Trophoblast cell (in vitro differentiated cells and primary cell): ENCODE measurements around the gene KDM4F.

Experiments used
- DNase-seq, 2 donors: peaks; one replicate each; pipeline ENCODE4 v3.0.0-alpha.2; 2016
- H2AFZ ChIP-seq: 2 replicates; pipeline ENCODE4 v1.6.1; 2013; ENCODE audit warnings: low read length, moderate library complexity, mild to moderate bottlenecking; ENCODE audit not compliant: insufficient read depth, poor library complexity
- H2AK5ac ChIP-seq: 2 replicates; pipeline ENCODE4 v1.6.1; 2013; ENCODE audit warnings: mild to moderate bottlenecking, low read length
- H2BK120ac ChIP-seq: 2 replicates; pipeline ENCODE4 v1.6.1; 2013; ENCODE audit warnings: low read length, mild to moderate bottlenecking, moderate library complexity; ENCODE audit not compliant: insufficient read depth, poor library complexity
- H2BK12ac ChIP-seq: 2 replicates; pipeline ENCODE4 v1.6.1; 2013; ENCODE audit warnings: mild to moderate bottlenecking, low read length, moderate library complexity
- H2BK5ac ChIP-seq: 2 replicates; pipeline ENCODE4 v1.6.1; 2013; ENCODE audit warnings: low read length, low read depth, moderate library complexity, mild to moderate bottlenecking; ENCODE audit not compliant: poor library complexity
- H3K14ac ChIP-seq: 2 replicates; pipeline ENCODE4 v1.6.1; 2013; ENCODE audit warnings: mild to moderate bottlenecking, low read length
- H3K18ac ChIP-seq: 2 replicates; pipeline ENCODE4 v1.6.1; 2013; ENCODE audit warnings: mild to moderate bottlenecking, low read length
- H3K23ac ChIP-seq: 2 replicates; pipeline ENCODE4 v1.6.1; 2013; ENCODE audit warnings: low read length
- H3K27ac ChIP-seq: 2 replicates; pipeline ENCODE4 v1.5.1; 2013; ENCODE audit warnings: low read depth, mild to moderate bottlenecking, inconsistent platforms, low read length, moderate library complexity
- H3K27me3 ChIP-seq: 2 replicates; pipeline ENCODE4 v1.6.1; 2013; ENCODE audit warnings: inconsistent platforms, mild to moderate bottlenecking, low read length, moderate library complexity; ENCODE audit not compliant: insufficient read depth
- H3K36me3 ChIP-seq, 2 experiments: 1 replicate in 1 of 2; 2 replicates in 1 of 2; pipeline ENCODE4 v1.6.1; 2013; ENCODE audit warnings: low read length in 2 of 2, mild to moderate bottlenecking in 2 of 2, moderate library complexity in 1 of 2; ENCODE audit not compliant: insufficient read depth in 2 of 2, control insufficient read depth in 1 of 2
- H3K4ac ChIP-seq: 2 replicates; pipeline ENCODE4 v1.6.1; 2013; ENCODE audit warnings: low read depth, mild to moderate bottlenecking, low read length, moderate library complexity
- H3K4me1 ChIP-seq, 2 experiments: 1 replicate in 1 of 2; 2 replicates in 1 of 2; pipeline ENCODE4 v1.6.1; 2013; ENCODE audit warnings: low read length in 2 of 2, mild to moderate bottlenecking in 2 of 2, moderate library complexity in 1 of 2; ENCODE audit not compliant: insufficient read depth in 2 of 2, control insufficient read depth in 1 of 2
- H3K4me2 ChIP-seq: 2 replicates; pipeline ENCODE4 v1.6.1; 2013; ENCODE audit warnings: inconsistent platforms, mild to moderate bottlenecking, low read length, moderate library complexity
- H3K4me3 ChIP-seq: 2 replicates; pipeline ENCODE4 v1.5.1; 2013; ENCODE audit warnings: mild to moderate bottlenecking, low read depth, low read length, inconsistent platforms
- H3K79me1 ChIP-seq: one replicate; pipeline ENCODE4 v1.6.1; 2013; ENCODE audit warnings: low read length
- H3K79me2 ChIP-seq: 2 replicates; pipeline ENCODE4 v1.6.1; 2013; ENCODE audit warnings: low read length, mild to moderate bottlenecking; ENCODE audit not compliant: control insufficient read depth, insufficient read depth, poor library complexity
- H3K9ac ChIP-seq: 2 replicates; pipeline ENCODE4 v1.6.1; 2013; ENCODE audit warnings: mild to moderate bottlenecking, low read length
- H3K9me3 ChIP-seq: 2 replicates; pipeline ENCODE4 v1.6.1; 2013; ENCODE audit warnings: low read depth, mild to moderate bottlenecking, control low read depth, inconsistent platforms, low read length; ENCODE audit not compliant: insufficient read depth
- H4K12ac ChIP-seq: 2 replicates; pipeline ENCODE4 v1.6.1; 2013; ENCODE audit warnings: low read depth, mild to moderate bottlenecking, low read length, moderate library complexity
- H4K8ac ChIP-seq: 2 replicates; pipeline ENCODE4 v1.6.1; 2013; ENCODE audit warnings: low read depth, mild to moderate bottlenecking, low read length, moderate library complexity
- H4K91ac ChIP-seq: one replicate; pipeline ENCODE4 v1.6.1; 2013; ENCODE audit warnings: low read depth, mild to moderate bottlenecking, low read length, moderate library complexity
- WGBS: extraction: QIAGEN DNeasy Blood & Tissue Kit; methylation state at CpG from one replicate; pipeline ENCODE4 v1.1.7; 2013; ENCODE audit warnings: missing lambda C conversion rate; ENCODE audit not compliant: insufficient read length, insufficient coverage; ENCODE audit errors: extremely low coverage; 5-methylcytosine and 5-hydroxymethylcytosine counted together

The KDM4F gene

GRCh38 chr11:95076981-95077380 lies 27.8 kb downstream of the KDM4F start:
- Histone ChIP-seq H3K27ac (no peak overlapping the region), H2BK120ac (no peak overlapping the region), H4K8ac (no peak overlapping the region), H4K12ac (no peak overlapping the region), H3K23ac (no peak overlapping the region), H2BK12ac (no peak overlapping the region), H3K4me2 (no peak overlapping the region), H3K4me1 (peaks cover 4 to 8% of the 10 kb centered on the region in 2 experiments), H3K4ac (no peak overlapping the region), H3K18ac (no peak overlapping the region), H3K79me2 (no peaks in the 10 kb centered on the region), H4K91ac (no peak overlapping the region), H3K9me3 (no peaks in the 10 kb centered on the region), H2AFZ (no peak overlapping the region), H3K27me3 (no peaks in the 10 kb centered on the region), H2AK5ac (no peak overlapping the region), H3K9ac (no peak overlapping the region), H2BK5ac (no peak overlapping the region), H3K14ac (no peak overlapping the region), H3K36me3 (no peaks in the 10 kb centered on the region), H3K79me1 (peaks cover 2% of the 10 kb centered on the region), H3K4me3 (no peak overlapping the region)
- DNase-seq = no peak

DNA sequence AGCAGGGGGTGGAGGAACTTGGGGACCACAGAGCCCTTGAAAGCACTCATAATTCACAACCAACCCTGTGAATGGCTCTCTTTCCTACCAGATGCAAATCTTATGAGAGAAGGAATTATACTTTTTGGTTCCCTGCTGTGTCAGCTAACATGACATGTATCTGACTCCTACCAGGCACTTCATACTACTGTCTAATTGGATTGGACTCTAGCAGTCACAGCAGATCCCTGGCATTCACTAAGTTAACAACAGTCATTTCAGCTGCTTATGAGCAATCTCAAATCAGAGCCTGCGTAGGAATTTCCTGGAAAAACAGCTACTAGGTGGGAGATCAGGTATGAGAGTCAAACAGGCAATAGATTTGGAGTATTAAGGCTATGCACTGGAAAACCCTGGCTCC lies 29.3 kb downstream of the KDM4F start:
- Histone ChIP-seq H3K79me2 (no peaks in the 10 kb centered on the region), H3K27me3 (no peaks in the 10 kb centered on the region), H2AK5ac (no peak overlapping the region), H3K4me3 (no peak overlapping the region), H4K91ac (no peak overlapping the region), H3K4me1 (peaks cover 4 to 8% of the 10 kb centered on the region in 2 experiments), H2BK120ac (no peak overlapping the region), H3K9ac (no peak overlapping the region), H2AFZ (no peak overlapping the region), H3K9me3 (no peaks in the 10 kb centered on the region), H3K27ac (no peak overlapping the region), H3K18ac (no peak overlapping the region), H3K23ac (no peak overlapping the region), H2BK5ac (no peak overlapping the region), H4K8ac (no peak overlapping the region), H4K12ac (no peak overlapping the region), H3K4me2 (no peak overlapping the region), H3K14ac (no peak overlapping the region), H3K4ac (no peak overlapping the region), H3K36me3 (no peaks in the 10 kb centered on the region), H3K79me1 (peaks cover 2% of the 10 kb centered on the region), H2BK12ac (no peak overlapping the region)
- no peak for DNase-seq
- no CpG with 5 or more reads among the region's 1 CpG for WGBS

DNA sequence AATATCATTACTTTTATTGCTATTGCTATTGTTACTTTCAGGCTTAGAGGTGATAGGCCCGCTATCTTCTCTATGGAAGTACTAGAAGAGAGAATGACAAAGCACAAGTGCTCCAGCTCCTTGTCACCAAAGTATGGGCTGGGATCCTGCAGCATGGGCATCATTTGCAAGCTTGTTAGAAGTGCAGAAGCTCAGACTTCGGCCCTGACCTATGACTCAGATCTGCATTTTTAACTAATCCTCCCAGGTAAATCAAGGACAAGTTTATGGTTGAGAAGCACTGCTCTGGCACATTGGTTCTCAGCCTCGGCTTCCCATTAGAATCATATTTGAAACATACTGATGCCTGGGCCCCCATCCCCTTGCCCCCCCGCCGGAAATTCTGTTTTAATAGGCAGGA lies 31.8 kb downstream of the KDM4F start:
- H3K79me1 ChIP-seq = peaks cover 2% of the 10 kb centered on the region
- no peak overlapping the region for H3K9ac ChIP-seq
- H3K18ac ChIP-seq = no peak overlapping the region
- no peak overlapping the region for H3K23ac ChIP-seq
- H4K91ac ChIP-seq = no peak overlapping the region
- H4K12ac ChIP-seq = no peak overlapping the region
- peaks cover 4 to 8% of the 10 kb centered on the region in 2 experiments for H3K4me1 ChIP-seq
- H3K36me3 ChIP-seq = no peaks in the 10 kb centered on the region
- no peaks in the 10 kb centered on the region for H3K9me3 ChIP-seq
- H2AK5ac ChIP-seq = no peak overlapping the region
- no peak overlapping the region for H4K8ac ChIP-seq
- DNase-seq = no peak
- H2BK120ac ChIP-seq = no peak overlapping the region
- no peak overlapping the region for H3K14ac ChIP-seq
- H3K4me3 ChIP-seq = no peak overlapping the region
- H3K79me2 ChIP-seq = no peaks in the 10 kb centered on the region
- WGBS = no CpG with 5 or more reads among the region's 5 CpGs
- no peak overlapping the region for H2BK5ac ChIP-seq
- H2BK12ac ChIP-seq = no peak overlapping the region
- no peaks in the 10 kb centered on the region for H3K27me3 ChIP-seq
- H3K27ac ChIP-seq = no peak overlapping the region
- no peak overlapping the region for H2AFZ ChIP-seq
- no peak overlapping the region for H3K4ac ChIP-seq
- no peak overlapping the region for H3K4me2 ChIP-seq

- Histone ChIP-seq H3K4me2 (no peak overlapping the region), H2BK12ac (peak overlapping the region; percentile 8), H3K14ac (no peak overlapping the region), H3K79me2 (no peaks in the 10 kb centered on the region), H2BK5ac (no peak overlapping the region), H3K4ac (no peak overlapping the region), H3K18ac (no peak overlapping the region), H4K12ac (no peak overlapping the region), H3K36me3 (no peaks in the 10 kb centered on the region), H3K27ac (no peak overlapping the region), H2BK120ac (peak overlapping the region; percentile 28), H2AK5ac (no peak overlapping the region), H2AFZ (peak overlapping the region; percentile 44), H4K91ac (peak overlapping the region; percentile 13), H3K27me3 (no peaks in the 10 kb centered on the region), H3K23ac (no peak overlapping the region), H3K9ac (no peak overlapping the region), H4K8ac (no peak overlapping the region), H3K9me3 (no peaks in the 10 kb centered on the region), H3K4me3 (no peak overlapping the region), H3K79me1 (peaks cover 2% of the 10 kb centered on the region), H3K4me1 (peaks cover 4 to 8% of the 10 kb centered on the region in 2 experiments)
- no CpG with 5 or more reads among the region's 4 CpGs for WGBS
- DNase-seq = no peak
These were observed 32.2 kb downstream of the KDM4F start for GRCh38 chr11:95081412-95081811.
